Measurements from ENCODE around the gene TMEM88.
"Not testable (repeated sequence)": the region's sequence is repeated elsewhere in the genome, so short reads cannot be mapped to it uniquely, and the experiment has no call there.

Gene TMEM88

DNA sequence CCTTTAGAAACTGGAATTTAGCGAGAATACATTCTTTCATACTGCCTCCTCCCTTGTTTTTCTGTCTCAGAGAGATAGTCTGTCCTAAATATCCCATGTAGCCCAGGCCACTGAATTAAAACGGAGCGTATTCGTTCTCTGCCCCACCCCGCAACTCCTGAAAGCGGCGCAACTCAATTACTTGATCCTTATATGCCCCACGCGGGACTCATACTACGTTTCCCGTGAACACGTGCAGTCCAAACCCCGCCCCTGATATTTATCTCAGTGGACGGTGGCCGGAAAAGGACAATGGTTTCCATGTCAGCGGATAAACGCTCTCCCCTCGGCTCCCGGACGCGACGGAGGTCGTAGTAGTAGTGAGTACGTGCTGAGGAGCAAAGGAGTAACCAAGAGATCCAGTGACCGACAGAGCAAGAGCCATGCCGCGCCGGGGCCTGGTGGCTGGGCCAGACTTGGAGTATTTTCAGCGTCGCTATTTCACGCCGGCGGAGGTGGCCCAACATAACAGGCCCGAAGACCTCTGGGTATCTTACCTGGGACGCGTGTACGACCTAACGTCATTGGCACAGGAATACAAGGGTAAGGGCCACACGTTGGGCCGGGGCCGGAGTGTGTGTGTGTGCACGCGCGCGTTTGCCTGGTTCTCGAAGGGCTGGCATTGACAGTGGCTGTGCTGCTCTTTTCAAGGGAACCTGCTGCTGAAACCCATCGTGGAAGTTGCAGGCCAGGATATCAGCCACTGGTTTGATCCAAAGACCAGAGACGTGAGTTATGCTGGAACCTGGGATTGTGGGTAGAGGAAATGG lies 3.1 kb downstream of the TMEM88 start, which contains the start of gene CYB5D1:
TSS of gene CYB5D1 (plus strand) at position 291 of the 809 bp plus-strand sequence. CDS start at position 423, 132 bp downstream.
- peak; percentile 94 for DNase-seq

DNA sequence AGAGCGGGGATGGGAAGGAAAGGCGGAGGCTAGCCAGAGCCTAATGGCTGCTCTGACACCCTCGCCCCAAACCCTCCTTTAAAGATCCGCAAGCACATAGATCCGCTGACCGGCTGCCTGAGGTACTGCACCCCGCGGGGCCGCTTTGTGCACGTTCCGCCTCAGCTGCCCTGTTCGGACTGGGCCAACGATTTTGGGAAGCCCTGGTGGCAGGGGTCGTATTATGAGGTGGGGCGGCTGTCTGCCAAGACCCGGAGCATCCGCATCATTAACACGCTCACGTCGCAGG lies 3.6 kb downstream of the TMEM88 start:
- DNase-seq, result peak; percentile 56

DNA sequence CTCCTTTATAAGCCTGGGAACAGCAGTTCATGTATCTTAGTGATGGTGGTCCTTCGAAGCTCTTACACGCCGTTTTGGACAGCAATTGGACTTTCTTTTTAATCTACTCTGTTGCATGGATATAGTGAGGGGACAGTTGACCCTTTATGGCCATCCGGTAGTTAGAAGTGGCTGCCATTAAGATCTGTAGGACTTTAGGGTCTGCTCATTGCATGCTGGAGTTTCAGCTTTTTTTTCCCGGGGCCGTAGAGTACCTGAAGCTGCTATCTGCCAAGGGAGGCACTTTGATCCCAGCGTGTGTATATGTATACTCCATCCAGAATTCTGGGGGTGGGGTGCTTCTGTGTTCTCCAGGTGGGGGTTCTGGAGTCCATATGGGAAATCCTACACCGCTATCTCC lies 4.2 kb downstream of the TMEM88 start:
- no peak for DNase-seq

DNA sequence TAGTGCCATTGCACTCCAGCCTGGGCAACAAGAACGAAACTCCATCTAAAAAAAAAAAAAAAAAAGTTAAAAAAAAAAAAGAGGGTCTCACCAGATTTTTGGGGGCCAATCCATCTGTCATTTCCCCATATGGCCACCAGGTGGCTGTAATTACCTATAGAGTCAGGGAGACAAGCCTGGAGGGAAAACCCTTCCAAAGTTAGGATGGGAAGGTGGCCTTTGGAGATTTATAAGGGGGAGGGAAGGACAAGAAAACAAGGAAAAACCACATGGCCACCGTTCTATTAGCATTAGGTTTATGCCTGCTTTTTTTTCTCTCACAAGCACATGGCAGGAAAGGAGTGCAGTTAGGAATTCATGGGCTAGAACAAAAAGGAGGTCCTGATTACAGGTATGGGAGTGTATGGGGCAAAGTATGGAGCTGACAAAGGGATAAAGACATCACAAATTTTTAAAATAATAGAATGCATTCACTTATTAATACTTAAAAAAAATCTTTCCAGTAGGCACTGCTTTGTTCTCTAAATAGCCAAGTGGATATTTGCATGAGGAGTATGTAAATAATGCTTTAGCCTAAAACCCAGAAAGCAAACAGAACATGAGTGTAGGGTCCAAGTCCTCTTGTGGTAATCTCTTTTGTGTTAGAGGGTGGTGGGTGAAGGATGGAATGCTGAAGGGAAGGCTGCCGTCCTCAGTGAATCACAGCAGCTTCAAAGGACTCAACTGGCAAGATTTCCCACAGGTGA lies 8.0 kb downstream of the TMEM88 start:
- peak; percentile 67 for DNase-seq

DNA sequence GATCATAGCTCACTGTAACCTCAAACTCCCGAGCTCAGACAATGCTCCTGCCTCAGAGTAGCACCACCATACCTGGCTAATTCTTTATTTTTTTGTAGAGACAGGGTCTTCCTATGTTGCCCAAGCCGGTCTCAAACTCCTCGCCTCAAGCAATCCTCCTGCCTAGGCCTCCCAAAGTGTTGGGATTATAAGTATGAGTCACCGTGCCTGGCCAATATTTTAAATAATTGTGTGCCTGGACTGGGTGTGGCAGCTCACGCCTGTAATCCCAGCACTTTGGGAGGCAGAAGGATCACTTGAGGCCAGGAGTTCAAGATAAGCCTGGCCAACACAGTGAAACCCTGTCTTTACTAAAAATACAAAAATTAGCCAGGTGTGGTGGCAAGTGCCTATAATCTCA lies 9.5 kb downstream of the TMEM88 start:
- DNase-seq, result not testable (repeated sequence)

DNA sequence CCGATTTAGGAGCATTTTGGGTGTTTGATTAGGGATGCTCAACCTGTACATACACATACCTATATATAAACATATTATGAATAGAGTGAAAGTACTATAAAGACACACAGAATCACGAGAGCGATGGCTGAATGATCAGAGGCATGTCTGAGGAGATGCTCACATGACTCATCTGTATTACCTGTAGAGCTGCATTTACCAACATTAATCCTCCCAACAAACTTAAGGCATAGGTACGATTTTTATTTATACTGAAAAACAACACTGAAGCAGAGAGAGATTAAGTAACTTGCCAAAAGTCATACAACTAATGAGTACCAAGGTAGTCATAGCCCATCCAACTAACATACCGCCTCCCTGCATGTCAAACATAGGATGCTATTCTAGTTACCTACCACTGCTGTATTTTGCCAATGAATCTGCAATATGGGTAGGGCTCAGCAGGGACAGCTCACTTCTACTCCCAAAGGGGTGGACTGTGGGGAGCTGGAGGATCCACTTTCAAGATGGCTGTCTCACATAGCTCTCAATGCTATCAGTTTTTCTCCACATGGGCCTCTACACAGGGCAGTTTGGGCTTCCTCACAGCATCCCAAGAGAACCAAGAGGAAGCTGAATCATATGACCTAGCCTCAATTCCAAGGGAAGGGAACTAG lies 10.3 kb downstream of the TMEM88 start:
- DNase-seq, result no peak

DNA sequence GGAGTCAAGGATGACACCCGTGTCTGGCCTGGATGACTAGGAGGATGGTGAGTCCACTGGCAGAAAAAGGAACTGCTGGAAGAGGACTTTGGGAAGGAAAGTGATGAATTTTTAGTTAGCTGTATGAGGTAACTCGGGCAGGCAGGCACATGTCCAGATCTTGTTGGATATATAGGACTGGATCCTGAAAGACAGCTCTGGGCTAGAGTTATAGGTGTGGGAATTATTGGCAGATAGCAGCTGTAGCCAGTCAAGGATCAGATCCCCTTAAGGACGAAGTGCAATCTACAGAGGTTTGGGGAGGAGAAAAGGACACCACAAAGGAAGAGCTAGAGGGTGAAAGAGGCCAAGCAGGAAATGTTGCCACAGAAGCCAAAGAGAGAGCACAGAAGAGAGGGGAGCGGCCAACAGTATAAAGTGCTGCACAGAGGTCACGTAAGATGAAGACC lies 13.0 kb downstream of the TMEM88 start:
- peak; percentile 35 for DNase-seq

DNA sequence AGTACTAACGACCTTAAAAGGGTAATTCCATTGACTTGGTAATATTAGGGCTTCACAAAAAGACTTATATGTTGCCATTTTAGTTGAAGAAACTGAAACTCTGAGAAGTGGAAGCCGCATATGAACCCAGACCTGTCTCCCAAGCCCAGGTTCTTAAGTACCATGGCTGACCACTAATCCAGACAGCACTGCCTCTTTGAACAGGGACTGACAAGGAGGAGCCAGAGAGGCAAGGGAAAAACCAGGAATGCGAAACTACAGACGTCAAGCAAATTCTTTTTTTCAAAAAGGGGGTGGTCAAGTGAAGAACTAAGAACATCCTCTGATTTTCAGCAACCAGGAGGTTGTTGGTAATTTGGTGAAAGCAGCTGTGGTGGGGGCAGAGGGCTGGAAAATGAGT lies 18.2 kb downstream of the TMEM88 start:
- no peak for DNase-seq

DNA sequence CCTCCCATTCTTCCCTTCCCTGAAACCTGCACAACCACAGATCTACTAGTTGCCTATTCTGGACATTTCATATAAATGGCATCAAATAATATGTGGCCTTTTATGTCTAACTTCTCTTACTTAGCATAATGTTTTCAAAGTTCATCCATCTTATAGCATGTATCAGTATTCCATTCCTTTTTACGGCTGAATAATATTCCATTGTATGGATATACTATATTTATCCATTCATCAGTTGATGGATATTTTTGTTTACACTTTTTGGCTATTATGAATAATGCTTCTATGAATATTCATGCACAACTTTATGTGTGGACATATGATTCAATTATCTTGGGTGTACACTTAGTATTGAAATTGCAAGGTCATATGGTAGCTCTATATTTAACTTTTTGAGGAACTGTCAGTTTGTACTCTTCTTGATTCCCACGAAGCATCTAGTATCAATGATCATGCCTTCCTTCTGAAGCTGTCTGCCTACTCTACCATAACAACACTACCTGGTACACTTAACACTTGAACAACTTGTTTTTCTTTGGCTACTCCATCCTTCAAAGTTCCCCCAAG lies 21.0 kb downstream of the TMEM88 start:
- no peak for DNase-seq

DNA sequence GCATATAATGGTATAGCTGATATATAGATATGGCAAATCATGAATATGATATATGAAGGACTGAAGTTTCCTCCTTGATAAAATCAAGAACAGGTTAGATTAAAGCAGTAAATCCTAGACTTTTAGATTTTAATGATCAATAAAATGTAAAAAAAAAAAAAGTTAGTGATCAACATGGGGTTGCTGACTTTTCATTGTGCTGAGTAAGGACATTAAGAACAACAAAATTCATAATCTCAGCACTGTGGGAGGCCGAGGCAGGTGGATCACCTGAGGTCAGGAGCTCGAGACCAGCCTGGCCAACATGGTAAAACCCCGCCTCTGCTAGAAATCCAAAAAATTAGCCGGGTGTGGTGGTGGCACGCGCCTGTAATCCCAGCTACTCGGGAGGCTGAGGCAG lies 23.4 kb downstream of the TMEM88 start:
- DNase-seq, result no peak

DNA sequence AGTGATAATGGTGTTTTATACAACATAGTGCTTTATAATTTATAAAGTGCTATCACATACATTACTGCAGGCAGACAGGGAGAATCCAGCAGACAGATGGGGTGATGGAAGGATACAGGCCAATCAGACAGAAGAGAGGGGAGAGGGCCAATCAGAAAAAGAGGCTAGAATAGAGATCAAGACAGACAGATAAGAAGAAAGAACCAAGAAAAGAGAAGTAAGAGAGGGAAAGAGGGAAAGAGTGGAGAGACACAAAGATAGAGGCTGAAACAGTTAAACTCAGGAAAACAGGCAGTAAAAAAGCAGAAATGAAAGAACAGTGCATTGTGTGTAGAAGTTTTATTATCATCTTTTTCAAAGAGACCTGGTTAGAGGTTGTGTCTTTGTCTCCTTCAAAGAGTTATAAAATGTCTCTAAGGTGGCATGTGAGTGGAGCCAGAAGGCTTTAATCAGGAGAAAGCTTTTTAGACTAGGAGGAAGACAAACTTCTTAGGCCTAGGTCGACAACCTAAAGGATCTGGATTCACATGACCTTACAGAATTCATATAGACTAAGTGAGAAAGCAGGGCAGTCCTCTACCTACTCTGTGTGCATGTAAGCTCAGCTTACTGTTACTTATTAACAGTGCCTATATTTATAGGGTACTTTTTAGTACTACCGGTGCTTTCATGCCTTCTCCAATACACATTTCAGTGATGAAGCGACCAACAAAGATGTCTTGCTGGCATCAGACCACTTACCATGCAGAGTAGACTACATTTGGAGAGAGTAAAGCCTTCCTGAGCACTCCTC lies 25.4 kb downstream of the TMEM88 start:
- DNase-seq, result no peak

DNA sequence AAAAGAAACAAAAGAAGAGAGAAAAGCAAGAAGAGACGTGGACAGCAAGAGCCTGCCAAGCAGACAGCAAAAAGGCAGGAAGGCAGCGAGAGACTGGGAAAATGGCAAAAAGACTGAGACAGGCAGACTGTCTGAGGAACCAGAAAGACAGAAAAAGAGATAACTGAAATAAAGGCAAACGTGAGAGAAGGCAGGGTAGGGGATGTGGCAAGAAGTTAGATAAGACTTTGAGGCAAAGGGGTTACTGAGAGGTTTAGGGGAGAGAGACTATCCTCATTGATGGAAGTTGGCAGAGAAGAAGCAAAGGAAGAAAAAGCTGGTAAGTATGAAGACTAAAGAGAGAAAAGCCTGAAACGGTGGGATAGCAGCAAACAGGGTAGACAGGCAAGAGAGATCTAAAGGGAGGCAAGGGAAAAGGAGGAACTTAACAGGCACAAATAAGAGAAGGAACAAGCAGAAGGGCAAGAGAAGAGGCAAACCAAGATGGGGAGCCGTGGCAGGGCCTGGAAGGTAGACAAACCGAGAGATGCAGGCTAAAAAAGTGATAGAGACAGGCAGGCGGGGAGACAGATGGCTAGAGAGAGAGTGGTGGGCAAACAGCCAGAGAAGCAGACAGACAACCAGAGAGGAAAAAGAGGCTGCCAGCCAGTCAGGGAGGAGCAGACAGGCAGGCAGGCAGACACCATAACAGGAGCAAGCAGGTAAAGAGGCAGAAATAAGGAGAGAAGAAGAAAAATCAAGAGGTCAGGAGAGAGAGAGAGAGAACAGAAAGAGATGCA lies 26.6 kb downstream of the TMEM88 start:
- no peak for DNase-seq

DNA sequence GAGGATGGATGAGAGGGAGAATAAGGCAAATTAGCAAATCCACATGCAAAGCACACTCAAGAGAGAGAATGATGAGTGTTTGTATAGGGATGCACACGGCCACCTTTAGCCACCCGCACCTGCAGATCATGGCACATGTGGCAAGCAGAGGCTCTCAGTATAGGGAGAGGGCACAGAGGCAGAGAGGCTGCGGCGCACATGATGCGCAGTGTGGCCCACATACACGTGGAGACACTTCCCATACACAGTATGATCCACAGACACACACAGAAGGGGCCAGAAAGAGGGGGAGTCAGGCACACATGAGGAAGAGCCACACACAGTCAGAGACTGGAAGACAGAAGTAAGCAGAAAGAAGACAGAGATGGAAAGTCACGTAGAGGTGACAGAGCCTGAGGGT lies 27.2 kb downstream of the TMEM88 start:
- no peak for DNase-seq

DNA sequence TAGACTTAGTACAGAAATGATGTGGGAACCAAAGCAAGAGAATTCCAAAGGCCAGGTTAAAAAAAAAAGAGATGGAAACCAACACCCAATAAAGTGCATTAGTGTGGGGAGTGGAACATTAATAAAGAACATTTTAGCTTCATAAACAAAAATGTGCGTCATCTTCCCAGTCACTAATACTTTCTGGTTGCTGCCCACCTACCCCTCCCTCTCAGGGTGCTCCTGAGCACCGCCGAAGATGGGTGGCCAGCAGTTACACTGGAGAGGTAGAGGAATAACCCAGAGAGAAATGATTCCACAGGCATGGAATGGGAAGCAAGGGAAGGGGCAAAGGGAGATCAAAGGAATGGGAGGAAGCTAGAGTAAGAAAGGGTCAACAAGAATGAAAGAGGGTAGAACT lies 27.8 kb downstream of the TMEM88 start:
- no peak for DNase-seq

DNA sequence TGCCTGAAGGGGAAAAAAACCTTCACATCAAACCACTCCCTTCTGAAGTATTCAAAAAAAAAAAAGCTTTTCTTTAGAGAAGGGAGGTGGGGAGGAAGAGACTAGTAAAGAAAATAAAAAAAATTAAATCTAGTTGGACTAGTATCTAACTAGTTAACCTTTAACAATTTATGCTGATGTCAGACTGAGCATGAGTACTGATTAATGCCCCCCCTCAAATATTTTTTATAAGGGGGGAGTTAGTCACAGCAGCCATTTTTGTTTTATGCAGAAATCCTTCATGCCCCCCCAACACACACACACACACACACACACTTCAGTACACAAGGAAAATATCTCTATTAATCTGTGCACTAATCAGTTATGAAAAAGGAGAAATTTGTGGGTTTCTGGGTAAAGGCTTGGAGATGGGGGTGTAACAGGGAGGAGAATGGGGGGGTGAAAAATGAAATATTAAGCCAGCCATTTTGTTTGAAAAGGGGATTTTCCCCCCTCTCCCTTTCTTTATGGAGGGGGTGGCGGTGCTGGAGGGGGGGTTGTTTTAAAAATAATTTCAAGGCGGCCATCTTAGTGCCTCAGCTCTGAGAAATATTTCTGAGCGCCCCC lies 29.0 kb downstream of the TMEM88 start:
- DNase-seq, result peak; percentile 74

DNA sequence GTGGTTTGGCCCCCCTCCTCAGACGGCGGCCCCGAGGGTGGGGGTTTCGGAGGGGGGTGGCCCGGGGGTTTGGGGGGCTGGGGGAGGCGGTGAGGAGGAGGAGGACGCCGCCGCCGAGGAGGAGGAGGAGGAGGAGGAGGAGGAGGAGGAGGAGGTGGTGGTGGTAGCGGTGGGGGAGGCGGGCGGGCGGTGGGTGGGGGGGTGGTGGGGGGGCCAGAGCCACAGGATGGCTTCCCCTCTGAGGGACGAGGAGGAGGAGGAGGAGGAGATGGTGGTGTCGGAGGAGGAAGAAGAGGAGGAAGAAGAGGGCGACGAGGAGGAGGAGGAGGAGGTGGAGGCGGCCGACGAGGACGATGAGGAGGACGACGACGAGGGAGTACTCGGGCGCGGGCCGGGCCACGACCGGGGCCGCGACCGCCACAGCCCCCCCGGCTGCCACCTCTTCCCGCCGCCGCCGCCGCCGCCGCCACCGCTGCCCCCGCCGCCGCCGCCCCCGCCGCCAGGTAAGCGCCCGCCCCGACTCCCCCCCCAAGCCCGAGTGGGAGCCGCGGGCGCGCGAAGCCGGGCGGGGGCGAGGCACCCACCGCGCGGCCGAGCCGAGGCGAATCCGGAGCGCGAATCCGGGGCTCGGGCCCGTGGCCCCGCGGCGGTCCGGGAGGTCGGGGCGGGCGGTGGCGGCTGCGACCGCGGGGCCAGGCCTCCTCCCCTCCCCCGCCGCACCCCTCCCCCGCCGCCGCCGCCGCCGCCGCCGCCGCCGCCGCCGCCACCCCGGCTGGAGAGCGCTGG lies 29.9 kb downstream of the TMEM88 start:
- peak; percentile 56 for DNase-seq

DNA sequence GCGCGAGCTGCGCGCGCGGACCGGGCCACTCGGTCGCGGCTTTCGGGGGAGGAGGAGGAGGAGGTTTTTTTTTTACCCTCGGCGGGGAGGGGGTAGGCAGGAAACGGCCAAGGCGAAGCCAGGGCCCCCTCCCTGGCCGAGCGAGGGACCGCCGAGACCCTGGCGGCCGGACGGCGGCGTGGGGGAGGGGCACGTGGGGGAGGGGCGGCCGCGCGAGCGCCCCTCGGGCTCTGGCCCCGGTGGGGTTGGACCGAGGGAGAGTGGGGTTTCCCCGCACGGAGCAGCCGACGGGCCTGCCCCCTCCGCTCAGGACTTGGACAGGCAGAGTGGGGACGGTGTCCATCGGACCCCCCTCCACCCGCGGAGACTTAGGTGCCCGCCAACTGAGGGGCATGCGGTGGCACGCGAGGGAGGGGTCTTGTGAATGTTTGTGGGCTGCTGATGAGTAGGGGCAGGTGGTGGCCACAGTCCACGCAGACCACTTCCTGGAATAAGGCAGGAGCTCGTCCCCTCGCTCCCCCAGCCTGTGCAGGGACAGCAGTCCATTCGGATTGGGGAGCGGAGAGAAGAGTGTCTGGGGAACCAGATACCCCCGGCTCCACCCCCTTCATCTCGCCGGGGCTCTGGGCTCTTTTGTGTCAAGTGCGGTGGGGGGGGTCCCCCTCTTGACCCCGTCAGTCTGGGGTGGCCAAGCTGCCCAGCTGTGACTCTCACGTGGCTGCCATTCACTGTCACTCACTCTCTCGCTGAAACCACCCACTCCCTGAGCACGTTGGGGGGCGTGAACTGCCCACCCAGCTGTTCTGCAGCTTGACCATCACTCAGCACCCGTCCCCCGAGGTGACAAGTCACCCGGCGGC lies 30.7 kb downstream of the TMEM88 start:
- peak; percentile 62 for DNase-seq

DNA sequence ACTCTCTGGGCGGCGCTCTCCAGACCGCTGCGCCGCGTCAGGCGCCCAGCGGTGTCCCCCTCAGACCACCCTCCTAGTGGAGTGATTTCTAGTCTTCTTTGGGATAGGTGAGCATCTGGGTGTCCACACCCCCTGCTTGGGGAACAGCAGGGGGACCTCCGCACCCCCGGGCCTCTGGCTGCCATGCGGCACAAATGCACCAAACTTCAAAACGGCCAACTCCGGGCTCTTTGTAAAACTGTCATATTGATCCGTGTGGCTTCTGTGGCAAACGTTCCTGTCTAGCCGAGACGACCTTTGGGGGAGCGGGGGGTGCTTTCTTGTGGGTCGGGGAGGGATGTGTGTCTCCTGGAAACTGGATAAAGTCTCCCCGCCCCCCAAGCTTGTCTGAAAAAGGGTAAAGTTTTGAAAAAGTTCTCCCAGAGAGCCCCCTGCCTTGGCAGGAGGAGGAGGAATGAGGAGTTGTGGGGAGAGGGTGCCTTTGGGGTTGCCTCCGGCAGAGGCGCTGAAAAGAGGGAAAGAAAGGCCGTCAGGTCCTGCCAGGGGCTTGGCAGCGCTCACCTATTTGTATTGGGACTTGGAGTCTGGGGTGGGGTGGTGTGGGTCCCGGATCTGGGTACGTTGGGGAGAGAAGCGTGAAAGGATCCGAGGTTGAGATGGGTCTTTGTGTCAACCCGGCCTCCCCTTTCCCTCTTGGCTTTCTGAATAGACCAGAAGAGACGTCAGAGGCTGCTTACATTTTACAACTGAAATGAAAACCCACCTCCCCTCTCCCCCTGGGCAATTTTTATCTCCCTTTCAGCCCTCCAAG lies 31.6 kb downstream of the TMEM88 start:
- DNase-seq, result peak; percentile 78

DNA sequence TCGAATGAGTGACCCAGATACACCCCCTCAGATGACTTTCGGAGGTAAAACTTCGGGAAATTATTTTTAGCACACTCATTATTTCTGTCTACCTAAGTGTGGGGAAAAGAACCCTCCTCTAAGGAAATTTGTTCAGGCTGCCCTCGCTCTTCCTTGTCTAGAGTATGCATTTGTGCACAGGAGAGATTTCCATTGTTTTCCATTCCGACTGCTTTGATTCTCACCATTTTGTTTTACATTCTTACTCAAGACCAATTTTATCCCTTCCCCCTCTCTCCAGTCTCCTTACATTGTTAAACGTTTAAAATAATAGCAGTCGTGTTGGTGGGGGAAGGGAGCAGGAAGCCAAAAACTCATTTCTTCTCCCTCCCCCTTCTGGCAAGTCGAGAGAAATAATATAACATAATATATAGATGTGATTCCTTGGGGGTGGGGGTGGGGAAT lies 32.2 kb downstream of the TMEM88 start:
- DNase-seq, result no peak

Measured in CD4-positive, alpha-beta T cell treated with Interleukin-12 subunit alpha and Interleukin-12 subunit beta, for 1 hour (primary cell).